GM21423 (cell line): Measurements from ENCODE around the gene ALG12.

Experiments used
- ATAC-seq: cut with Tn5 transposase; IDR thresholded peaks from one replicate; pipeline ENCODE4 v1.9.1; 2021; ENCODE audit warnings: mild to moderate bottlenecking, moderate library complexity; ENCODE audit not compliant: unreplicated experiment

ALG12 gene

GRCh38 chr22:49917974-49918910 lies at the start of gene ALG12, which contains the start of gene CRELD2:
Gene ALG12 (minus strand): TSS chr22:49918438. CDS start chr22:49913765, 4,673 bp downstream.
Gene CRELD2 (plus strand): TSS chr22:49918634. CDS start chr22:49918770, 136 bp downstream.
- ATAC-seq = peak; percentile 89

- no peak for ATAC-seq
Measured at GRCh38 chr22:49967706-49968208, 49.5 kb upstream of the ALG12 start.

DNA sequence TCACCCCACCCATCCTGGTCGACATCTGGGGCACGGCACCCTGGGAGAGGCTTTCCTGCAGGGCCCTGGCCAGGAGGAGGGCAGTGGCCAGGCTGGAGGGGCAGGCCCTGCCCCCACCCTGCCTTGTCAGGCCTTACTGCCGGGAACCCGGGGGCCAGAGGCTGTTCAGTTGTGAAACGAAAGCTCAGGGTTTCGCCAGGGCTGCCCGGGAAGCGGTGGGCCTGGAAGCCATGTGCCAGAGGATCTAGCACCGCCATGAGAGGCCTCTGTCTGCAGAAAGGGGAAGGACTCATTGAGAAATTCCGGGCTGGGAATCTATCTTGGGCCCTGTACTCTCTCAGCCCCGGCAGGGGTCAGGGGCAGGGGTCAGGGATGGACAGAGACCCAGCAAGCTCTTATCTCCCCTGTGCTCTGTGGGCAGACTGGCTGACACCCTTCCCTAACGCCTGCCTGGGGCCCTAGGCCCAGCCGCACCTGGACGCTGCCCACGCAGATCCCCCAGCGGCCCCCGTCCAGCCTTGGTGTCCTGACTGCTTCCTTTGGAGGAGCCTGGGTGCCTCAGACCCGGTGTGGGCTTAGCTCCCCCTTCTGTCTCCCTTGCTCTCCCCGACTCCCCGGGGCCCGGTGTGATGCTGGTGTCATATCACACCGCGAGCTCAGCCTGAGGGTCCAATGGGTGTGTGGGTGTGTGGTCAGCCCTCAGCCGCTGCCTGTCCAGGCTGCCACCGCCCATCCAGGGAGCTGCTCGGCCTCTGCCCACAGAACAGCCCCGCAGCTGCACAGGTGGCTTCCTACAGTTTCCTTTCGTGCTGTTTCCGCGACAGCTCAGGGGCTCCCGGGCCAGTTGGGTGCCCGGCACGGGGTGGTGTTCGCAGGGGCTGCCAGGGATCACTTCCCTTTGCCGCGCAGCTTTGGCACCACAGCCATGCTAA lies 48.8 kb upstream of the ALG12 start:
- ATAC-seq = no peak

DNA sequence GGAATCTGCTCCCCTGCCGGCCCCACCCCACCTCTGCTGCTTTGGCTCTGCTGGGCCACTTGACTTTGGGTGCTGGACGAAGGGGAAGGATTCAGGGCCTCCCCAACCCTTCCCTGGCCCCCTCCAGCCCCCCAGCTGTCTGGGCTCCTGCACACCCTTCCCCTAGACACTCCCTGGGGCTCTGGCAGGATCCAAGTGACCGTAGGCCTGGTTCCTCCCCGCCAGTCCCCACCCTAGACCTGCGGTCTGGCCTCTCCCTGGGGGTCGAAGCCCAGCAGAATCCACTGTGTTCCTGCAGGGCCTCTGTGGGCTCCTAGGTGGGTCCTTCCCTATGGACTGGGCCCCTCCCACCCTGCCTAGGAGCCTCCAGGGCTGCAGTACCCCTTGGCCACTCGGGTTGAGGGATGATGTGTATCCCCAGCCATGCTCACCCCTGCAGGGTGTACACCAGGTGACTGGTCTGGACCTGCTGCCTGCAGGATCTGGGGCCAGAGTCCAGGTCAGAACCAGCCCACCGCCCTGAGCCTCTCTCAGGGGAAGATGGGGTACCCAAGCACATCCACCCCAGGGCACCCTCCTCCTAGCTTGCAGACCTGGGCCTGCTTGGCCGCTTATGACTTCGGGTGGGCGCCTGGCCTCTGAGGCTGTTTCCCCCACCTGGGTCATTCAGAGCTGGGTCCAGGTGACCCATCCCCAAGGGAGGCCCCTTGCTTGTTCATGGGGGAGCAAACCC lies 48.0 kb upstream of the ALG12 start:
- ATAC-seq = no peak

- ATAC-seq = no peak
Measured at GRCh38 chr22:49965091-49966040, 47.1 kb upstream of the ALG12 start.

- no peak for ATAC-seq
Measured at GRCh38 chr22:49964136-49965090, 46.2 kb upstream of the ALG12 start.

GRCh38 chr22:49963647-49964026 lies 45.4 kb upstream of the ALG12 start:
- ATAC-seq = no peak

GRCh38 chr22:49962751-49963646 lies 44.8 kb upstream of the ALG12 start:
- ATAC-seq = no peak

GRCh38 chr22:49962012-49962750 lies 43.9 kb upstream of the ALG12 start:
- peak; percentile 20 for ATAC-seq

GRCh38 chr22:49961601-49962011 lies 43.4 kb upstream of the ALG12 start:
- ATAC-seq = no peak

DNA sequence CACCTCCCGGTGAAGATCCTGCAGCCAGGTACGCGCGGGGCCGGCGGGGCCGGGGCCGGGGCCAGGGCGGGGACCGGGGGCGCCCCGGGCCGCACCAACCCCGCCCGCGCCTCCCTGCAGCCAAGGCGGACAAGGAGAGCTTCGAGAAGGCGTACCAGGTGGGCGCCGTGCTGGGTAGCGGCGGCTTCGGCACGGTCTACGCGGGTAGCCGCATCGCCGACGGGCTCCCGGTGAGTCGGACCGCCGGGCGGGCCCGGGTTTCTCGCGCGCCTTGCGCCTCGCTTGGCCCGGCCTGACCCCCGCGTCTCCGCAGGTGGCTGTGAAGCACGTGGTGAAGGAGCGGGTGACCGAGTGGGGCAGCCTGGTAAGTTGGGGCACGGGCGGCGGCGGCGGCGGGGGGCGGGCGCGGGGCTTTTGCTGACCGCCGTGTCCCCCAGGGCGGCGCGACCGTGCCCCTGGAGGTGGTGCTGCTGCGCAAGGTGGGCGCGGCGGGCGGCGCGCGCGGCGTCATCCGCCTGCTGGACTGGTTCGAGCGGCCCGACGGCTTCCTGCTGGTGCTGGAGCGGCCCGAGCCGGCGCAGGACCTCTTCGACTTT lies 42.9 kb upstream of the ALG12 start:
- no peak for ATAC-seq

- peak; percentile 55 for ATAC-seq
Measured at GRCh38 chr22:49960159-49961004, 42.1 kb upstream of the ALG12 start, which contains the start of gene PIM3. Gene PIM3 (plus strand): TSS chr22:49960772. CDS start chr22:49960948, 176 bp downstream.

DNA sequence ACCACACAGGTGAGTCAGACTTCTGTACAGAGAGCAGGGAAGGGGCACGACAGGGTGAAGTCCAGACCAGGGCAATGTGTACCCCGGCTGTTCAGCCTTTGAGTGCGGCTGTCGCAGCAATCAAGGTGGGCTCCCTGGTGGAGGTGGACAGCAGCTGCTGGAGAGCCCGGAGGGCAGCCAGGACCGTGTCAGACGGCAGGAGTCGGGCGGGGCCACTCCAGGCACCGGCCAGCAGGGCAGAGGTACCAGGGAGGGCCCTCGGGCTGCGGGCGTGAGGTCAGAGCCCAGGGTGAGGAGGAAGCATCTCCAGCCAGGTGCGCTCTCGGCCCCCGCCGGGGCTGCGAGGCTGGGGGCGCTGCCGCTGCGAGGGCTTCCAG lies 41.5 kb upstream of the ALG12 start:
- ATAC-seq = peak; percentile 0

- ATAC-seq = no peak
Measured at GRCh38 chr22:49958931-49959781, 40.9 kb upstream of the ALG12 start.
